Stimulated activated CD8-positive, alpha-beta memory T cell treated with anti-CD3 and anti-CD28 coated beads, Interleukin-12 subunit alpha, Interleukin-12 subunit beta, amount 100 ng/mL, for 24 hours (primary cell): Measurements from ENCODE around the gene CRKL.
"Not testable (repeated sequence)": the region's sequence is repeated elsewhere in the genome, so short reads cannot be mapped to it uniquely, and the experiment has no call there.

Source experiments
- DNase-seq: peaks from one replicate; pipeline ENCODE4 v3.0.0-alpha.2; 2020; ENCODE audit errors: extremely low read depth

The CRKL gene

DNA sequence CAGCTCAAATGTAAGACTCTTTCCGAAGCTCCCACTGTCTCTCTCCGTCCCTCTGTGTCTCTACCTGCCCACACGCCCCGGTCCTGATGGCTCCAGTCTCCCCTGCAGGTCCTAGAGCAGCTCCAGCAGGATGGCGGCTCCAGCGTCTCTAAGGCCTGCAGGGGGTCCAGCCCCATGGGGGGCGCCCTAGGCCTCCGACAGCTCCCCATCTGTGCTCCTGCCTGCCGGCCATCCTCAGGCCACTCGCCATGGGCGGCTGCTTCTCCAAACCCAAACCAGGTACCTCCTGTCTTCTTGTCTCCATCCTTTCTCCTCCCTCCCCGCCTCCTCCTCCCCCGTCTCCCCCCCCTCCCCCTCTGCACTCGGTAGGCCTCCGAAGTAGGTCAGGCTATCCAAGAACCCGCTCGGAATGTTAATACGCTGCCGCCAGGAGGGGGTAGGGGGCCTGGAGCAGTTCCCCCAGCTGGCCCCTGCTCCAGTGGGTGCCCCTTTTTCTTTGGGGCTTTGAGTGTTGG, 50.5 kb downstream of the CRKL start:
- DNase-seq = no peak

DNA sequence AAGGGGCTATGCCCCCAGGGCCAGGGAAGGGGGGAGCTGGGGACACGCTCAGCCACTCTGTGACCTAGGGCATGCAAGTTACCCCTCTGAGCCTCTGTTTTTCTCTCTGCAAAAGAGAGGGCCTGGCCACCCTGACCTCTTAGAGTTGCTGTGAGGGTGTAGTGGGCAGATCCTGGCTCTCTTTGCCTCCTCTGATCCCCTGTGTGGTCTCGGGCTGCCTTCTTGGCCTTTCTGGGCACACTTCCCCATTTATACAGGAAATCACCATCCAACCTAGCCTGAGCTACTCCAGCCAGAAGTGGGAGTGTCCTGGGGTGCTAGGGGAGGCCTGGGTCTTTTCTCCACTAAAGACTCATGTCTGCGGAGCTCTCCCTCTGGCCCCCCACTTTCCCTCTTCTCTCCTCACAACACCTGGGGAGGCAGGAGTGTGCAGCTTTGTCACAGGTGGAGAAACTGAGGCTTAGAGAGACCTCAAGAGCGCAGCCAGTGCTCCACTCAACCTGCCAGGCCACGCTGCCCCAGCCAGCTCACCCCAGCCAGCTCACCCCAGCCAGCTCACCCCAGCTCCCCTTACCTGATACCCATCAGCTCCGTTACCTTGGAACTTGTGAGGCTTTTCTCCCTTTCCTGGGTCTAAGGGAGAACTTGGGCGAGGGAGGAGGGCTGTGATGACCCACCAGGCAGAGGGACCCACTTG, 51.2 kb downstream of the CRKL start:
- DNase-seq = no peak

DNA sequence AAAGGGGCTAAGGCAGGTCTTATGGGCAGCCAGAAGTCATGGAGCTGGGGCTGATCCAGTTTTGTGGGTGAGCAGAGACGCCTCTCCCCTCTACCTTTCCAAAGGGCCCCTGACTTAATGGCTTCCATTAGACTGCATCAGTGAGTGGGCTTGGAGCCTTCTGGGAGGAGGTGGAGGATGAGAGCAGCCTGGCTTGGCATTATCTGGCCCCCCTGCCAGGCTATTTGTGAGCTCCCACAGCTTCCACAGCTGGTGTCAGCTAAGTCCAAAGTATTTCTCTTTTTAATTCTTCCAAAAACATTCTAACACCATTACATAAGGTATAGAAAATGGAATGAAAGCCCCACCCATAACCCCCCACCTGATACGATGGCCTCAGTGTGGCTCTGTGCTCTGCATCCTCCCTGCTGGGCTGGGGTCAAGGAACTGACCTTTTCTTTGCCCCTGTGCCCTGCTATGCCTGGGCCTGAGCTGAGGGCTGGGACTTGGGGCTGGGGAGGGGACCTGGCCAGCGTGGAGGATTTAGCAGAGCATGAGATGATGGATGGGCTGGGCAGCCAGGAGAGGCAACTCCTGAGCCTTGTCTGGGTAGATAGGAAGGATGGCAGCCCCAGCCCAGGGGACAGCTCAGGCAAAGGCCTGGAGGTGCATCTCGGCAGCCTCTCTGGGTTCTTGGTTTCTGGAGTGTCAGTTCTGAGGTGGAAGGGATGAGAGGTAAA, 53.9 kb downstream of the CRKL start:
- DNase-seq = no peak

DNA sequence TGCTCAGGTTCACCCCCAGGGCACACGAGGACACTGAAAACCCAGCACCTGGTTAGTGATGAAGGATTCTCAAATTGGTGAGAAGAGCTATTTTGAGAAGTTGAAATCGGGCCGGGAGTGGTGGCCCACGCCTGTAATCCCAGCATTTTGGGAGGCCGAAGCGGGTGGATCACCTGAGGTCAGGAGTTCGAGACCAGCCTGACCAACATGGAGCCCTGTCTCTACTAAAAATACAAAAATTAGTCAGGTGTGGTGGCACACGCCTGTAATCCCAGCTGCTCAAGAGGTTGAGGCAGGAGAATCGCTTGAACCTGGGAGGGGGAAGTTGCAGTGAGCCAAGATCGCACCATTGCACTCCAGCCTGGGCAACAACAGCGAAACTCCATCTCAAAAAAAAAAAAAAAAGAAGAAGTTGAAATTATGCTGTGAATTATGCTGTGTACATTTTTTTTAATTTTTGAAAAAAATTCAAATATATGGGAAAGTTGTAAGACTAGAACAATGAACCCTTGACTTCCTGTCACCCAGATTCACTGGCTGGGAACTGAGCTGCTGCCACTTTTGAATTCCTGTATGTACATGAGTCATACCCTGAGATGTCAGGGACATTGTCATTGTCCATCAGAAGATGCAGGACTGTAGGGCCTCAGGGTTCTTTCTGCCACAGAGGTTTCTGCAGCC, 54.9 kb downstream of the CRKL start:
- DNase-seq = not testable (repeated sequence)

DNA sequence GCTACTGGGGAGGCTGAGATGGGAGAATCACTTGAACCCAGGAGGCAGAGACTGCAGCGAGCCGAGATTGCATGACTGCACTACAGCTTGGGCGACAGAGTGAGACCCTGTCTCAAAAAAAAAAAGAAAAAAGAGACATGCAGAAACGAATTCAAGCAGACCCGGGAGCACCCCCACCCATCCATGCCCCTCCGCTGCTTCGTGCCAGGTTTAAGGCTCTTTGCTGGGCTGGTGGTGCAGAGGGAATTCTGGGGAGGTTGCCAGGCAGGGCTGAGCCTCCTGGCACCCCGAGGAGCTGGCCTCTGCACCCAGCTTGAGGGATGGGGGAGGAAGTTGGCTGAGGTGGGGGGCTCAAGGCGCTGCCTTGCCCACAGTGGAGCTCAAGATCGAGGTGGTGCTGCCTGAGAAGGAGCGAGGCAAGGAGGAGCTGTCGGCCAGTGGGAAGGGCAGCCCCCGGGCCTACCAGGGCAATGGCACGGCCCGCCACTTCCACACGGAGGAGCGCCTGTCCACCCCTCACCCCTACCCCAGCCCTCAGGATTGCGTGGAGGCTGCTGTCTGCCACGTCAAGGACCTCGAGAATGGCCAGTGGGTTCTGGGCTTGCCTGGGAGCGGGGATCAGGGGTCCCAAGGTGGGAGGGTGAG, 55.8 kb downstream of the CRKL start:
- no peak for DNase-seq

DNA sequence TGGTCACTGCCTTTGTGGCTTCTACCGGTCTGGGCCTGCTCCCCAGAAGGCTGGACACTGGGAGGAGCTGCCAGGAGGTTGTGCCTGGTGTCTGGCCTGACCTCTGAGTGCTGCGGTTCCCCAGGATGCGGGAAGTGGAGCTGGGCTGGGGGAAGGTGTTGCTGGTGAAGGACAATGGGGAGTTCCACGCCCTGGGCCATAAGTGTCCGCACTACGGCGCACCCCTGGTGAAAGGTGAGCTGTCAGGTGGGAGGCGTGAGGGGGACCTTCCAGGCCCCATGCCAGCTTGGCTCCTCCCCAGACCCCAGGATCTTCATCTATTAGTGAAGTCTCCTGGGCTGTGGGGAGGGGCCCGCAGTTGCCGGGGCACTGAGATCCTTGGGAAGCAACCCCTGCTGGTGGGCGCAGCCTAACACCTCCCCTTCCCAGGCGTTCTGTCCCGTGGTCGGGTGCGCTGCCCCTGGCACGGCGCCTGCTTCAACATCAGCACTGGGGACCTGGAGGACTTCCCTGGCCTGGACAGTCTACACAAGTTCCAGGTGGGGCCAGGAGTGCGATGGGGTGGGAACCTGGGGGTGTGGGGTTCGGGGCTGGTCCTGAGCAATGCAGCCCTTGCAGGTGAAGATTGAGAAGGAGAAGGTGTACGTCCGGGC, 56.6 kb downstream of the CRKL start:
- no peak for DNase-seq

DNA sequence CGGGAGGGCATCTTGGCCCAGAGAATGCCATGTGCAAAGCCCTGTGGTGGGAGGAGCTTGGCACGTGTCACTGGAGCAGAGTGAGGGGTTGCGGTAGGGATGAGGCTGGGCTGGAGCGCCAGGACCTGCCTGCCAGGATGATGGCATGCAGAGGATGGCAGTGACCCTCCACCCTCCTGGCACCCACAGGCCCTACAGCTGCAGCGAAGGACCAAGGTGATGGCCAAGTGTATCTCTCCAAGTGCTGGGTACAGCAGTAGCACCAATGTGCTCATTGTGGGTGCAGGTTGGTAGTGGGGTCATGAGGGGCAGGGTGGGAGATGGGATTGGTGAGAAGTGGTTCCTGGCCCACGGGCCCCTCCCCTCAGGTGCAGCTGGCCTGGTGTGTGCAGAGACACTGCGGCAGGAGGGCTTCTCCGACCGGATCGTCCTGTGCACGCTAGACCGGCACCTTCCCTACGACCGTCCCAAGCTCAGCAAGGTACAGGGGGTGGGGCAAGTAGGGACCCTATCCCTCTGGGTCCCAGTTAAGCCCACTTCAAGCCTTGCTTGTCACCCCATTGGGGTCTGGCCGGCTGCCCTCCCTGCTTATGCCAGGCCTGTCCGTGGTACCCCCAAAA, 57.2 kb downstream of the CRKL start:
- DNase-seq = no peak

DNA sequence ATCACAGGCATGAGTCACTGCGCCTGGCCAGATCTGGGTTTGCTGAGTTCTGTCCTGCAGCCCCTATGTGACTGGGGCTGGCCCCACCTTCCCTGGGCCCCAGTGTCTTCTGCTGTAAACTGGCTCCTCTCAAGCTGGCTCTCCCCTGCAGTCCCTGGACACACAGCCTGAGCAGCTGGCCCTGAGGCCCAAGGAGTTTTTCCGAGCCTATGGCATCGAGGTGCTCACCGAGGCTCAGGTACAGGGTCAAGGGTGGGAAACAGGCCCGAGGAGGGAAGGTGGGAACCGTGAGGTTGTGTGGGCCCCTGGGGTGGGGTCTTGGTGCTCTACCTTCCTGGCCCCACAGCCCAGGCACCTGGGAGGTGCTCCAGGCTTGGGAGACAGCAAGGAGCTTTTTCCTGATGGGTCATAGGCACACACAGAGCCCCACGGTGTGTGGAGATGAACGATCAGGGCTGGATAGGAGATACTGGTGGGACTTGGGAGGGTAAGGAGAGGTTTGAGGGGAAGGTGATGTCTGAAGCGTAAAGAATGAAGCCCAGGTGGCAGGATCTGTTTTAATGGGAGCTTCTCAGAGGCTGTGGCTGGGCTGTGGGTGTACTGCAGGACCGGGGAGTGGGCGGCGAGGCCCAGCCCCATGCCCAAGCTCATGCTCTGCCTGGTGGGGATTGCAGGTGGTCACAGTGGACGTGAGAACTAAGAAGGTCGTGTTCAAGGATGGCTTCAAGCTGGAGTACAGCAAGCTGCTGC, 58.5 kb downstream of the CRKL start:
- DNase-seq = no peak

DNA sequence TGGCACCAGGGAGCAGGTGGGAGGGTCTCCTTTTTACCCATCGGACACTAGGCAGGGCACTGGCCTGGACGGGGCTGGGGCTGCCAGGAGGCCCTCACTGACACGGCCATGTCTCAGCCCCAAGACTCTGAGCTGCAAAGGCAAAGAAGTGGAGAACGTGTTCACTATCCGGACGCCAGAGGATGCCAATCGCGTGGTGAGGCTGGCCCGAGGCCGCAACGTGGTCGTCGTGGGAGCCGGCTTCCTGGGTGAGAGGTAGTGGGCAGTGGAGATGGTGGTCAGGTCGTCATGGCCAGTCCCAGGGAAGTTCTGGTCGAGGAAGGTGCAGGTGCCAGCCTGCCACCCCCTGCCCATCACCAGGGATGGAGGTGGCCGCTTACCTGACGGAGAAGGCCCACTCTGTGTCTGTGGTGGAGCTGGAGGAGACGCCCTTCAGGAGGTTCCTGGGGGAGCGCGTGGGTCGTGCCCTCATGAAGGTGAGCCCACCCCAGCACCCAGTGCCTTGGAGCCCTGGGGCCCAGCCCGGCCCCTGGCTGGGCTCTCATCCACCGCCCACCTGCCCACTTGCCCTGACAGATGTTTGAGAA, 59.2 kb downstream of the CRKL start:
- DNase-seq = no peak

DNA sequence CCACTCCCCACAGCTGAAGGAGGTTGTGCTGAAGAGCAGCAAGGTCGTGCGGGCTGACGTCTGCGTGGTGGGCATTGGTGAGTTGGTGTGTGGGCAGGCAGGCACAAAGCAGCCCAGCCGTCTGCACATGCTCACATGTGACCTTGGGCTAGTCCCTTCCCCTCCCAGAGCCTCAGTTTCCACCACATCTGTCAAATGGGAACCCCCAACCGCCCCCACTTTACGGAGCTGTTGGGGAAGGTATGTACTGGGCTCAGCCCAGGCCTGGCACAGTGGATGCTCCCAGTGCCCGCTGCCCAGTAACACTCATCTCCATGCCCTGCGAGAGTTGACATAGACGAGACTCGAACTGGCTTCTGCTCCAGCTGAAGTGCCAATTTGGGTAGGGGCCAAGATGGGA, 59.8 kb downstream of the CRKL start:
- no peak for DNase-seq

DNA sequence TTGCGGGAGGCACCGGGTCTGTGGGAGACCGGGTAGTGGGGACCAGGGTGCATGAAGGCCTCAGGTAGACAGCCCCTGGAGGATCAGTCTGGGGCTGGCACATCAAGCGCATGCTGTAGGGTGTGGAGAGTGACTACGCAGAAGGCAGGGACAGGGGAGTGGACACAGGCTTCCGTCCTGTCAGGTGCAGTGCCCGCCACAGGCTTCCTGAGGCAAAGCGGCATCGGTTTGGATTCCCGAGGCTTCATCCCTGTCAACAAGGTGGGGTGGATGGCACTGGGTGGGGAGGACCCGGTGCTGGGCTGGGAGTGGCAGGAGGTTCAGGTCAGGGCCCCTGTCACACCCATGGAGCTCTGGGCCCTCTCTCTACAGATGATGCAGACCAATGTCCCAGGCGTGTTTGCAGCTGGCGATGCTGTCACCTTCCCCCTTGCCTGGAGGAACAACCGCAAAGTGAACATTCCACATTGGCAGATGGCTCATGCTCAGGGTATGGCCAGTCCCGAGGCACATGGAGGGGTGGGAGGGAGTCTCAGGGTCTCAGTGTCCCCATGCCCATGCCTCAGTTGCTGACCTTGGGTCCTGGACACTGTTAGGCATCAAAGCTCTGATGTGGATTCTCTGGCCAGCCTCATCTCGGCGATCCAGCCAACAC, 60.4 kb downstream of the CRKL start:
- no peak for DNase-seq

DNA sequence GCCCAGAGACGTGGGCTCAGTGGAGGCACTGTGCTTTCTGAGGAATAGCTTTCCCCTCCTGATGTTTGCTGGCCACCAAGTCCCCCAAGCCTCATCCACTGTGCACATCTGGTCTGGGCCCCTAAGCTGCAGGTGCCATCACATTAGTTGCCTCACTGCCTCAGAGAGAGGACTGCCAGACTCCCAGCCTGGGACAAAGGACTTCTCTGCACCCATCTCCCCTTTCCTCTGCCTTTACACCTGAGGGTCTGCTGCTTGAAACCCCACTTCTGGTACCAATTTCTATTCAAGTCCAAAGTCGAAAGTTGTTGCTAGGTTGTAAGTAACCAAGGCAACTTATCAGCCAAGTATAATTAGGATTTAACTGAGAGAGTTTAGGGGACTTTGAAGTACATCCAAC, 61.2 kb downstream of the CRKL start:
- DNase-seq = no peak

DNA sequence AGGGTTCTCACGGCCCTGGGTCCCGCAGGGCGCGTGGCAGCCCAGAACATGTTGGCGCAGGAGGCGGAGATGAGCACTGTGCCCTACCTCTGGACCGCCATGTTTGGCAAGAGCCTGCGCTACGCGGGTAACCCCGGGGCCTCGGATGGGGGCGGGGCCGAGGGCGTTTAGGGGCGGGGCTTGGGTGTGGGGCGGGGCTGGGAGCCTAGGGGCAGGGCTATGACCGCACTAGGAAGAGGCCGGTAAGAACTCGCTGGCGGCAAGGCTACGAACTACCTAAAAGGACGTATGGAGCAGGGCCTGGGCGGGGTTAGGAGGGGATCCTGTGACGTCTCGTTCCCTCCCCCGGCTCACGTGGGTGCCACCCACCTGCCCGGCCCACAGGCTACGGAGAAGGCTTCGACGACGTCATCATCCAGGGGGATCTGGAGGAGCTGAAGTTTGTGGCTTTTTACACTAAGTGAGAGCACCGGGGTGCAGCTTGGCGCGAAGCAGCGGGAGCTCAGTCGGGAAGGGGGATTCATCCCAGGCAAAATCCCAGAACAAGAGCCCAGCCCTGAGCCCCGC, 62.1 kb downstream of the CRKL start:
- DNase-seq = no peak

DNA sequence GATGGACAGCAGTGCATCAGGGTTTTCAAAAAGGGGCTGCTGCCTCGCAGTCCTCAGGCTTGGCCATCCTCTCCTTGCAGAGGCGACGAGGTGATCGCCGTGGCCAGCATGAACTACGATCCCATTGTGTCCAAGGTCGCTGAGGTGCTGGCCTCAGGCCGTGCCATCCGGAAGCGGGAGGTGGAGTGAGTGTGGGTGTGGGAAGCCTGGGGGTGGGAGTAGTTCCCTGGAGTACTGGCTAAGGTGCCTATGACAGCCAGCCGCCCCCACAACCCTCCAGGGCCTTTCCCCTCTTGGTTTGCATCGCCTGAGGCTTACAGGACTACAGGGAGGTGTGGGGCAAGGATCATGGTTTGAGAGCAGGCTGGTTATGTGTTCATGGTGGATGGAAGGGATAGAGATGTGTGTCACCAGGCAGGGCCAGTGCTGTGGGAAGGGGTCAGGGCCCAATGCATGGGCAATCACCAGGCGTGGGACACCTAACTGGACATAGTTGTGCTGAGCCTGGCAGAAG, 62.8 kb downstream of the CRKL start:
- DNase-seq = no peak

DNA sequence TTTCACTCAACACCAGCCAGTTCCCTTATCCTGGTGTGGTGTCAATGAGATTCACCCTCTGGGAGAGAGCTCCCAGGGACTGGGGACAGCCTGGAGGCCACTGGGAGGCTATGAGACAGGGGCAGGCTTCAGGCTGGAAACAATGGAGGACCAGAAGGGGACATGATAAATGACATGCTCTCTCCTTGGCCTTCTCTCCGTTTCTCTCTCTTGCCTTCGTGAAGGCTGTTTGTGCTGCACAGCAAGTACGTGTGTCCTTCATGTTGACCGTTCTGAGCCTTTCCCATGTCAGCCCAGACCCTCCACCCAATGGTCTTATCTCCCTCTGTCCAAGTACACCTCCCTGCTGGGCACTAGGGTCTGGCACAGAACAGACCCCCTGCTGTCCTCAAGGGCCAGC, 63.3 kb downstream of the CRKL start:
- no peak for DNase-seq

DNA sequence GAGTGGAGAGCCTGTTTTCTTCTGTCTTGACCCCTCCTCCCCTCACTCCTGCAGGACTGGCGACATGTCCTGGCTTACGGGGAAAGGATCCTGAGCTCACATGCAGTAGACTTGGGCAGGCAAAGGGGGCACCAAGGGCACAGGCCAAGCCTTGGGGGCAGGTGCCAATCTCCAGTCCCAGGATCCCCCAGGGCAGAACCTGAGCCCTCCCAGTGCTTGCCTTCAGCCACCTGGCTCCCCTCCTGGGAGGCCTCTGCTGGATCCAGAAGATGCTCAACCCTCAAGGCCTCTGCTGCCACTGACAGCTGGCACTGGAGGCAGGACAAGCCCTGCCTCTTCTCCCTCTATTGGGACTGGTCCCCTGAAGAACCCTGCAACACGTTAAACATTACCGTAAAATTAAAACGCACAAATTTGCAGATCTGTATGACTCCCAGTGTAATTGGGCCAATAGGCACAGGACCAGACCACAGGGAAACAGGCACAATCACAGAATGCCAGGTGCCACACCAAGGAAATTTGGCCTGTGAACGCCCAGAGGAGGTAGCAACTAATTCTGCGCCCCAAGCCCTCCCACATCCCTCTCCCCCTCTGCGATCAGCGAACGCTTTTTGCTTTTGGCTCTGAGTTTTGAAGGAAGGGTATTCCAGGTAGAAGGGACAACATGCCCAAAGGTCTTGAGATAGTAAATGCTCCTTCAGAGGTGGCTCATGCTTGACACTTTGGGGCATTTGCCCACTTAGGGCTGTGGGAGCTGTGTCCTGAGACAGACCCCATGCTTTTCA, 63.9 kb downstream of the CRKL start:
- no peak for DNase-seq

DNA sequence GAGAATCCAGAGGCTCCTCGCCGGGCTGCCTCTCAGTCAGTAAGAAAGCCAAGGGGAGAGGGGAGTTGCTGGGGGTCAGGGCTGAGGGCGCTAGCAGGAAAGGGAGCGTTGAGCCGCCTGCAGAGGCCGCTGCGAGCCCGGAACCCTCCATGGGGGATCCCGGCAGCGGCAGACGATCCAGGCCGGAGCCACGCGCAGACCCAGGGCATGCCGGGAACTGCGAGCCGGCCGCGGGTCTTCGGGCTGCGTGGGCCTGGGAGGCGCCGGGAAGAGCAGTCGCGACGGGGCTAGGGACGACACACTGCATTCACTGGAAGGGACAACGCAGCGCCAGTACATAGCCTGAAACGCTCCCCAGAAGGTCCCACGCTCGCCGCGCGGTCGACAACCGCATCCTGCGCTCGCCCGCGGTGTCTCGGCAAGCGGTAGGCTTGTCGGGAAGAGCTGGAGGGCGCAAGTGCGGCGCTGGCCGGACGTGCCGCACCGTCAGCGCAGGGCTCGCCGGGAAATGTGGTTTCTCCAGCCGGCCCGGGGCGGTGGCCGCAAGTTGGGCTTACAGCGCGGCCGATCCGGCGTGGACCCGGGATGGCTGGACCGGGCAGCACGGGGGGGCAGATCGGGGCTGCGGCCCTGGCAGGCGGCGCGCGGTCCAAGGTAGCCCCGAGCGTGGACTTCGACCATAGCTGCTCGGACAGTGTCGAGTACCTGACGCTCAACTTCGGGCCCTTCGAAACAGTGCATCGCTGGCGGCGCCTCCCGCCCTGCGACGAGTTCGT, 64.8 kb downstream of the CRKL start, which contains the start of gene LZTR1:
Gene LZTR1 (plus strand): TSS at position 511 of the 776 bp plus-strand sequence. CDS start 75 bp downstream, at position 586.
- DNase-seq = peak; percentile 30

DNA sequence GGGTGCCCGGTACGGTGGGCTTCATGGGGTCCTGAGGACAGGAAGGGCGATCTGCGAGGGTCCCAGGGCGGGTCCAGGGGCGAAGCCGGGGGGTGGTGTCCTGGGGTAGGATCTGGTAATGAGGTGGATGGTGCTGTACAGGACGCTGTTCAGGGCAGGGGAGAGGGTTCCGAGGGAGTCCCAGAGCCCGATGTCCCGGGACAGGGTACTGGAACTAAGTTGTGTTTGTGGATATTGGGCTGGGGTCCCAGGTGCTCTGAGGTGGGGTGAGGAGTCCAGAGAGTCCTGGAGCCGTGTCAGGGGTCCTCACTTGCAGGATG, 65.3 kb downstream of the CRKL start:
- no peak for DNase-seq
